ENCODE measurements around the gene RAB27B. TPM values are rescaled to one million over a fixed set of nuclear protein-coding genes. Genes with fewer than 3 reads are reported as not detected.

The RAB27B gene
- total and polyA plus RNA-seq, 2 of the 8 experiments (the other 6 are each of a cell fraction or from before 2014, with no cell fraction given), result 0.05 to 0.60 TPM

DNA sequence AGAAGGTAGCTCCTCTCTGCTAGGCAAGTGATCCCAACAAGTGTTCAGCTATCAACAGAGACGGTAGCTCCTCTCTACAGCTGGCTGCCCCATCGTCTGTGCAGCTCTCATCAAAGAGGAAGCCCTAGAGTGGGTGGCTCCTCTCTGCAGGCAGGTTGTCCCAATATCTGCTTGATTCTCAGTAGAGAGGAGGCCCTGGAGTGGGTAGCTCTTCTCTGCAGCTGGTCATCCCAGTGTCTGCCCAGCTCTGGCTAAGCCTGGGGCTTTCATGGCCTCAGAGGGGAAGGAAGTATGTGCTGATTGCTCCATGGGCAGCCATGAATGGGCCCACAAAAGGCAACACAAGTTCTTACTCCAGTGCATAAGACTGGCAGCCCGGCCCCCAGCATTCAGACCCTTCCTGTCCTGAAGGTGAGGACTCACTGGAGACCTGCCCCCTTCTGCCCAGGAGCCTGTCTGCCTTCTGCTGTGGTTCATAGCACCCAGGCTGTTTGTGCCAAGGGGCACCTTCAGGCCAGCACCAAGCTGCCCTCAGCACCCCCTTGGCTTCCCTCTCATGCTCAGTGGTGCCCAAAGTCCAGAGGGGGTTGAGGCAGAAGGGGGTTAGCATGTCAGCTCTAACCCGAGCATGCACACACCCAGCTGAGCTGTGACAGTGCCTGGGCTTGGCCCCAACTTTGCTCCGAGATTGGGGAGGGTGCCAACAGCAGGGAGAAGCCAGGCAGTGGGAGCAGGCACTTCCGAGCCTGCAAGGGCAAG is 82.1 kb downstream of the RAB27B start:
- Histone ChIP-seq H3K56ac (replicated peaks; ENCODE audit: insufficient read length, low read depth, low read length) (no peak overlapping the region), H3K23me2 (ENCODE audit: low read depth, low read length) (no peaks in the 10 kb centered on the region), H2BK20ac (ENCODE audit: low read length) (no peak overlapping the region), H3K36me3 (ENCODE audit: control insufficient read depth in 2 of 4, insufficient read depth in 4 of 4, low read length in 3 of 4) (no peaks in the 10 kb centered on the region), H4K8ac (ENCODE audit: extremely low read depth, insufficient read depth, low read length) (no peak overlapping the region), H3K79me2 (ENCODE audit: control insufficient read depth in 1 of 2, insufficient read depth in 2 of 2, low read length in 2 of 2) (no peaks in the 10 kb centered on the region), H3K79me1 (ENCODE audit: low read depth, low read length) (no peaks in the 10 kb centered on the region), H3K4me1 (replicated peaks in 1 of 4; ENCODE audit: control insufficient read depth in 3 of 4, insufficient read depth in 4 of 4, low read length in 3 of 4) (no peaks in the 10 kb centered on the region), H3K23ac (ENCODE audit: insufficient read length) (no peak overlapping the region), H3K18ac (ENCODE audit: extremely low read depth, low read length) (no peak overlapping the region), H3K14ac (ENCODE audit: insufficient read length) (no peak overlapping the region), H4K91ac (replicated peaks; ENCODE audit: insufficient read length, low read length) (no peak overlapping the region), H2BK15ac (ENCODE audit: low read length) (no peak overlapping the region), H3K9ac (replicated peaks in 1 of 4; ENCODE audit: extremely low read depth in 1 of 4, low read depth in 3 of 4, low read length in 3 of 4) (no peak overlapping the region), H4K20me1 (replicated peaks in 1 of 2; ENCODE audit: control insufficient read depth in 1 of 2, insufficient read depth in 2 of 2, low read length in 2 of 2) (no peaks in the 10 kb centered on the region), H3K27ac (ENCODE audit: low read depth, low read length) (no peak overlapping the region), H3K27me3 (replicated peaks in 1 of 4; ENCODE audit: control insufficient read depth in 3 of 4, extremely low read depth in 1 of 4, insufficient read depth in 3 of 4, low read length in 3 of 4) (no peaks in the 10 kb centered on the region), H3K4me3 (ENCODE audit: extremely low read depth in 1 of 4, insufficient read depth in 2 of 4, low read depth in 3 of 4, low read length in 4 of 4) (no peak overlapping the region), H3K4me2 (ENCODE audit: insufficient read depth in 1 of 2, low read depth in 2 of 2, low read length in 2 of 2) (no peak overlapping the region), H2AK5ac (ENCODE audit: low read depth, low read length) (no peak overlapping the region), H4K5ac (ENCODE audit: insufficient read length, low read depth, low read length) (no peak overlapping the region), H2BK12ac (ENCODE audit: low read depth, low read length) (no peak overlapping the region), H3K9me3 (ENCODE audit: insufficient read depth in 2 of 2, low read depth in 1 of 2, low read length in 1 of 2) (no peaks in the 10 kb centered on the region), H3K4ac (replicated peaks; ENCODE audit: insufficient read length, low read depth, low read length) (no peak overlapping the region), H2BK5ac (ENCODE audit: low read depth, low read length) (no peak overlapping the region), H2AFZ (ENCODE audit: low read length) (no peak overlapping the region), H2BK120ac (replicated peaks; ENCODE audit: low read depth, low read length) (no peak overlapping the region)
- CTCF ChIA-PET (ENCODE audit: partially characterized antibody), result interaction anchor here (0.5 to 0.8 kb wide), 3 partner anchors 119 to 645 kb away, joined by 3 read pairs; no protein-coding TSS in a partner anchor
- FAIRE-seq (no peak), DNase-seq (ENCODE audit: low read depth in 1 of 2, low spot score in 2 of 2) (no peak)
- WGBS, 2 experiments (ENCODE audit: extremely low coverage in 1 of 2, insufficient coverage in 1 of 2, insufficient read length in 1 of 2, insufficient replicate concordance in 2 of 2, low coverage in 1 of 2, low lambda C conversion rate in 2 of 2, missing lambda C conversion rate in 1 of 2), result 85% methylated on average over 5 of the region's 6 CpGs; no CpG with 5 or more reads in 1 of the 2 experiments
- POLR2A ChIA-PET (ENCODE audit: partially characterized antibody), result interaction anchor here (0.8 kb wide), 1 partner anchor 107 kb away, joined by 3 read pairs; no protein-coding TSS in a partner anchor
- no peak for TF ChIP-seq TEAD4 (IDR thresholded peaks at IDR 0.05; ENCODE audit: low read depth, low read length)
- TF ChIP-seq, protein P1, sequence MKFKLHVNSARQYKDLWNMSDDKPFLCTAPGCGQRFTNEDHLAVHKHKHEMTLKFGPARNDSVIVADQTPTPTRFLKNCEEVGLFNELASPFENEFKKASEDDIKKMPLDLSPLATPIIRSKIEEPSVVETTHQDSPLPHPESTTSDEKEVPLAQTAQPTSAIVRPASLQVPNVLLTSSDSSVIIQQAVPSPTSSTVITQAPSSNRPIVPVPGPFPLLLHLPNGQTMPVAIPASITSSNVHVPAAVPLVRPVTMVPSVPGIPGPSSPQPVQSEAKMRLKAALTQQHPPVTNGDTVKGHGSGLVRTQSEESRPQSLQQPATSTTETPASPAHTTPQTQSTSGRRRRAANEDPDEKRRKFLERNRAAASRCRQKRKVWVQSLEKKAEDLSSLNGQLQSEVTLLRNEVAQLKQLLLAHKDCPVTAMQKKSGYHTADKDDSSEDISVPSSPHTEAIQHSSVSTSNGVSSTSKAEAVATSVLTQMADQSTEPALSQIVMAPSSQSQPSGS (IDR thresholded peaks at IDR 0.05; ENCODE audit: low read length), result no peak
